Measurements from ENCODE around the gene ERF. TPM values are rescaled to one million over a fixed set of nuclear protein-coding genes. Genes with fewer than 3 reads are reported as not detected.

ERF gene
- total and polyA plus RNA-seq, 2 of the 4 experiments (the other 2 are of a cell fraction): 5.2 to 32.4 TPM

DNA sequence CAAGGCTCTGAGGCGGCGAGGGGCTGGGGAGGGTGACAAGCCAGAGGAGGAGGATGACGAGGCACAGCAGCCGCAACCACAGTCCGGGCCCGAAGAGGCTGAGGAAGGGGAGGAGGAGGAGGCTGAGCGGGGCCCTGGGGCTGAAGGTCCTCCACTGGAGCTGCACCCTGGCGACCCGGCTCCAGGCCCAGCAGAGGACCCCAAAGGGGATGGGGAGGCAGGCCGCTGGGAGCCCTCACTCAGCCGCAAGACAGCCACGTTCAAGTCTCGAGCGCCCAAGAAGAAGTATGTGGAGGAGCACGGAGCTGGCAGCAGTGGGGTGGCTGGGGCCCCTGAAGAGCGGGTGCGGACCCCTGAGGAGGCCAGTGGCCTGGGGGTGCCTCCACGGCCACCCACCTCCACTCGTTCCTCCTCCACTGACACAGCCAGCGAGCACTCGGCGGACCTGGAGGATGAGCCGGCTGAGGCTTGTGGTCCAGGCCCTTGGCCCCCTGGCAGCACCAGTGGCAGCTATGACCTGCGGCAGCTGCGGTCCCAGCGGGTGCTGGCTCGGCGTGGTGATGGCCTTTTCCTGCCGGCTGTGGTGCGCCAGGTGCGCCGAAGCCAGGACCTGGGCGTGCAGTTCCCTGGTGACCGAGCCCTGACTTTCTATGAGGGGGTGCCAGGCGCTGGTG, 17.1 kb upstream of the ERF start:
- Histone ChIP-seq H3K79me1 (ENCODE audit: low read depth in 1 of 2, low read length in 2 of 2) (peaks cover 37 to 66% of the 10 kb centered on the region in 2 experiments), H3K27me3 (ENCODE audit: control insufficient read depth, insufficient read depth, low read length) (no peaks in the 10 kb centered on the region), H3K23ac (ENCODE audit: low read depth, low read length) (no peak overlapping the region), H2BK5ac (ENCODE audit: low read depth, low read length, poor library complexity, severe bottlenecking) (no peak overlapping the region), H3K4me3 (ENCODE audit: insufficient read depth, low read depth, low read length) (no peak overlapping the region), H2BK20ac (ENCODE audit: low read depth, low read length) (no peak overlapping the region), H3K4me1 (ENCODE audit: control insufficient read depth, insufficient read depth, low read length) (peaks cover 11% of the 10 kb centered on the region), H3K9ac (ENCODE audit: low read depth, low read length) (no peak overlapping the region), H2AK5ac (ENCODE audit: low read depth, low read length) (no peak overlapping the region), H3K9me1 (ENCODE audit: insufficient read depth, low read length) (peaks cover 12% of the 10 kb centered on the region), H4K8ac (ENCODE audit: low read depth in 2 of 2, low read length in 2 of 2) (no peak overlapping the region), H3K14ac (replicated peaks; ENCODE audit: low read depth, low read length) (no peak overlapping the region), H3K4ac (ENCODE audit: low read depth, low read length) (no peak overlapping the region), H2BK120ac (ENCODE audit: low read depth, low read length) (no peak overlapping the region), H3K9me3 (ENCODE audit: control insufficient read depth, insufficient read depth, low read length) (no peaks in the 10 kb centered on the region), H3K56ac (ENCODE audit: extremely low read depth, insufficient read depth, low read length) (no peak overlapping the region), H2BK15ac (ENCODE audit: low read depth, low read length) (no peak overlapping the region), H3K36me3 (ENCODE audit: control insufficient read depth, insufficient read depth, low read length) (peaks cover 29% of the 10 kb centered on the region), H3K27ac (ENCODE audit: insufficient read depth, low read length) (no peak overlapping the region), H3K18ac (ENCODE audit: low read depth, low read length) (no peak overlapping the region), H2AFZ (replicated peaks; ENCODE audit: low read length, poor library complexity) (no peak overlapping the region), H4K5ac (ENCODE audit: low read depth, low read length) (no peak overlapping the region), H3K4me2 (ENCODE audit: low read depth, low read length) (no peak overlapping the region), H2AK9ac (replicated peaks; ENCODE audit: low read depth, low read length, poor library complexity) (no peak overlapping the region), H4K20me1 (ENCODE audit: insufficient read depth, low read length) (peaks cover 22% of the 10 kb centered on the region; the same call in 1 of the 2 replicates), H4K91ac (ENCODE audit: insufficient read depth, low read depth, low read length) (no peak overlapping the region)
- ChIA-PET POLR2A (ENCODE audit: unreplicated experiment) (no interaction called here), CTCF (no interaction called here)
- intact Hi-C loops (cut with micrococcal nuclease): no loop called here
- 94% methylated on average over 17 of the region's 35 CpGs; no CpG with 5 or more reads in 1 of the 2 experiments for WGBS, 2 experiments (ENCODE audit: extremely low coverage in 2 of 2, insufficient read length in 1 of 2)
- DNase-seq (no peak), ATAC-seq (ENCODE audit: low read depth) (no peak)
- dilution Hi-C loops (cut with HindIII; ENCODE audit: low sequenced_read_pairs, unreplicated experiment): no loop called here
- BruUV-seq (replicated peaks): no TSS peak
- TF ChIP-seq POLR2A (IDR thresholded peaks at IDR 0.05; ENCODE audit: low read depth, low read length): no peak
- TF ChIP-seq RAD21 (IDR thresholded peaks at IDR 0.05; ENCODE audit: low read length): no peak
- TF ChIP-seq CTCF (conservative IDR thresholded peaks at IDR 0.05; ENCODE audit: low read depth, low read length): no peak
- TF ChIP-seq BHLHE40 (IDR thresholded peaks at IDR 0.05; ENCODE audit: low read depth, low read length): no peak
- TF ChIP-seq MXI1 (IDR thresholded peaks at IDR 0.05; ENCODE audit: borderline replicate concordance, low read depth, low read length): no peak
- no peak for TF ChIP-seq SMC3 (IDR thresholded peaks at IDR 0.05; ENCODE audit: low read depth, low read length)
- no peak for TF ChIP-seq MAZ (IDR thresholded peaks at IDR 0.05; ENCODE audit: borderline replicate concordance, low read depth, low read length)
- TF ChIP-seq NFE2L2 (IDR thresholded peaks at IDR 0.05; ENCODE audit: low read depth, low read length): no peak
- TF ChIP-seq CEBPB (IDR thresholded peaks at IDR 0.05; ENCODE audit: low read depth, low read length): no peak
- no peak for TF ChIP-seq FOS (IDR thresholded peaks at IDR 0.05; ENCODE audit: low read depth, low read length)
- TF ChIP-seq, protein P1, sequence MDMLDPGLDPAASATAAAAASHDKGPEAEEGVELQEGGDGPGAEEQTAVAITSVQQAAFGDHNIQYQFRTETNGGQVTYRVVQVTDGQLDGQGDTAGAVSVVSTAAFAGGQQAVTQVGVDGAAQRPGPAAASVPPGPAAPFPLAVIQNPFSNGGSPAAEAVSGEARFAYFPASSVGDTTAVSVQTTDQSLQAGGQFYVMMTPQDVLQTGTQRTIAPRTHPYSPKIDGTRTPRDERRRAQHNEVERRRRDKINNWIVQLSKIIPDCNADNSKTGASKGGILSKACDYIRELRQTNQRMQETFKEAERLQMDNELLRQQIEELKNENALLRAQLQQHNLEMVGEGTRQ (IDR thresholded peaks at IDR 0.05; ENCODE audit: low read depth, low read length): no peak
- no peak for TF ChIP-seq RCOR1 (IDR thresholded peaks at IDR 0.05; ENCODE audit: insufficient replicate concordance, low read length)
- no peak for TF ChIP-seq MAFK (IDR thresholded peaks at IDR 0.05; ENCODE audit: low read depth, low read length)
- in situ Hi-C loops (cut with MboI; ENCODE audit: low sequenced_read_pairs): no loop called here
